GM12801 (cell line): ENCODE results near the gene TNK2.

Source experiments
- TF ChIP-seq, protein P1 (sequence below): IDR thresholded peaks from one replicate; pipeline ENCODE4 v1.5.1; 2011; ENCODE audit warnings: control low read depth; ENCODE audit not compliant: insufficient read length; ENCODE audit errors: extremely low read depth

TNK2 gene

GRCh38 chr3:195853036-195853435 is 55.3 kb downstream of the TNK2 start:
- TF ChIP-seq, protein P1, sequence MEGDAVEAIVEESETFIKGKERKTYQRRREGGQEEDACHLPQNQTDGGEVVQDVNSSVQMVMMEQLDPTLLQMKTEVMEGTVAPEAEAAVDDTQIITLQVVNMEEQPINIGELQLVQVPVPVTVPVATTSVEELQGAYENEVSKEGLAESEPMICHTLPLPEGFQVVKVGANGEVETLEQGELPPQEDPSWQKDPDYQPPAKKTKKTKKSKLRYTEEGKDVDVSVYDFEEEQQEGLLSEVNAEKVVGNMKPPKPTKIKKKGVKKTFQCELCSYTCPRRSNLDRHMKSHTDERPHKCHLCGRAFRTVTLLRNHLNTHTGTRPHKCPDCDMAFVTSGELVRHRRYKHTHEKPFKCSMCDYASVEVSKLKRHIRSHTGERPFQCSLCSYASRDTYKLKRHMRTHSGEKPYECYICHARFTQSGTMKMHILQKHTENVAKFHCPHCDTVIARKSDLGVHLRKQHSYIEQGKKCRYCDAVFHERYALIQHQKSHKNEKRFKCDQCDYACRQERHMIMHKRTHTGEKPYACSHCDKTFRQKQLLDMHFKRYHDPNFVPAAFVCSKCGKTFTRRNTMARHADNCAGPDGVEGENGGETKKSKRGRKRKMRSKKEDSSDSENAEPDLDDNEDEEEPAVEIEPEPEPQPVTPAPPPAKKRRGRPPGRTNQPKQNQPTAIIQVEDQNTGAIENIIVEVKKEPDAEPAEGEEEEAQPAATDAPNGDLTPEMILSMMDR = no peak

- TF ChIP-seq, protein P1 = peak; percentile 100
Measured at GRCh38 chr3:195850857-195851543, 57.4 kb downstream of the TNK2 start.

GRCh38 chr3:195849322-195850074 is 58.9 kb downstream of the TNK2 start:
- TF ChIP-seq, protein P1 = no peak

DNA sequence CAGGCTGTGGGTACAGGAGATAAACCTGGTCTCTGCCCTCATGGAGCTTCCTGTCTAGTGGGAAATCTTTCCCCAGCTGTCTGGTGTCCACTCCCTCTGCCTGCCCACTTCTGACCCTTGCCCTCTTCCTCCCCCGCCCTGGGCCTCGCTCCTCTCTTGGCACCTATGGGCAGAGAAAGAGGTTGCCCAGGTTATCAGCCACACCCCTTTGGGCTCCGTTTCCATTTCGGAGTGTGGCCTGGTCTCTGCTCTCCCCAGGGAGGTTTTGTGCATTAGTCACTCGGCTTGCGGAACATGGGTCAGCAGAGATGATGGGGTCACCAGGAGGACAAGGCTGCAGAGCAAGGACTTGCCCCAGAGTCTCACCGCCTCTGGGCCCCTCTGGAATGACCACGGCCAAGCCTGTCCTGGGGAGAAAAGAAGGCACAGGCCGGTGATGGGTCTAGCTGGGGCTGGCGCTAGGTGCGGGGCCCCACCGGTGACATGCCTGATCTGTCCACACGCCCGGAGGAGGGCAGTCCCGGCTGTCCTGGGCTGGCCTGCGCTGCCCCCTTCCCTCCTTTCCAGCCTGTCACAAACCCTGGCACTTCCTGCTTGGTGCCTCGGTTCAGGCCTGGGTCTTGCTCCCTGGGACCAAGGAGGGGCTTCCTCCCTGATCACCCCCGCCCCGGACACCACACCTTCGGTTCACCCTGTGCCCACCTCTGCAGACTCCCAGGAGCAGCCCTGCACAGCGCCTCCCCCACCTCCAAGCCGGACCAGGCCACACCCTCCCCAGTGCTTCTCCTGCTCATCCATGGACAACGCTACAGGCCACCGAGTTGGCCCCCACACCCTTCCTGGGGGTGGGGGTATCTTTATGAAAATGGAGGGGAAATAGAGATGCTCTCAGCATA is 61.0 kb downstream of the TNK2 start:
- TF ChIP-seq, protein P1 = no peak

DNA sequence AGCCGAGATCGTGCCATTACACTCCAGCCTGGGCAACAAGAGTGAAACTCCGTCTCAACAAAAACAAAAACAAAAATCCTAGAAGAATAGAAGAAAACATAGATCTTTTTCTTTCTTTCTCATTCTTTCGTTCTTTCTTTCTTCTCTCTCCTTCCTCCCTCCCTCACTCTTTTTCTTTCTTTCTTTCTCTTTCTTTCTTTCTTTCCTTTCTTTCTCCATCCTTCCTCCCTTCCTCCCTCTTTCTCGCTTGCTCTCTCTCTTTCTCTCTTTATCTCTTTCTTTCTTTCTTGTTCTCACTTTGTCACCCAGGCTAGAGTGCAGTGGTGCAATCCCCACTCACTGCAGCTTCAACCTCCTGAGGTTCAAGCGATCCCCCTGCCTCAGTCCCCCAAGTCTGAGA is 62.9 kb downstream of the TNK2 start:
- TF ChIP-seq, protein P1 = no peak

- TF ChIP-seq, protein P1 = no peak
Measured at GRCh38 chr3:195844671-195845218, 63.6 kb downstream of the TNK2 start.
